Astrocyte (in vitro differentiated cells and primary cell): ENCODE measurements around the gene KRT7.

Experiments
- CTCF ChIP-seq: IDR thresholded peaks from 2 replicates; pipeline ENCODE4 v1.5.1; 2011; ENCODE audit warnings: low read depth, mild to moderate bottlenecking, inconsistent platforms, low read length, moderate library complexity; ENCODE audit not compliant: insufficient read depth
- EZH2 ChIP-seq: IDR thresholded peaks from 2 replicates; pipeline ENCODE4 v1.6.1; 2012; ENCODE audit warnings: mild to moderate bottlenecking, low read length, inconsistent platforms; ENCODE audit not compliant: insufficient read depth

GRCh38 chr12:52254965-52255751 lies 22.1 kb downstream of the KRT7 start:
- no peak for TF ChIP-seq CTCF
- no peak for TF ChIP-seq EZH2
